T1000 (cell line): ENCODE measurements around the gene CALHM3.
"Not testable (repeated sequence)": the region's sequence is repeated elsewhere in the genome, so short reads cannot be mapped to it uniquely, and the experiment has no call there.

Source experiments
- DNase-seq: peaks from one replicate; lab custom pipeline; 2025; ENCODE audit warnings: mixed read lengths; lab: John Stamatoyannopoulos, UW

CALHM3 gene

DNA sequence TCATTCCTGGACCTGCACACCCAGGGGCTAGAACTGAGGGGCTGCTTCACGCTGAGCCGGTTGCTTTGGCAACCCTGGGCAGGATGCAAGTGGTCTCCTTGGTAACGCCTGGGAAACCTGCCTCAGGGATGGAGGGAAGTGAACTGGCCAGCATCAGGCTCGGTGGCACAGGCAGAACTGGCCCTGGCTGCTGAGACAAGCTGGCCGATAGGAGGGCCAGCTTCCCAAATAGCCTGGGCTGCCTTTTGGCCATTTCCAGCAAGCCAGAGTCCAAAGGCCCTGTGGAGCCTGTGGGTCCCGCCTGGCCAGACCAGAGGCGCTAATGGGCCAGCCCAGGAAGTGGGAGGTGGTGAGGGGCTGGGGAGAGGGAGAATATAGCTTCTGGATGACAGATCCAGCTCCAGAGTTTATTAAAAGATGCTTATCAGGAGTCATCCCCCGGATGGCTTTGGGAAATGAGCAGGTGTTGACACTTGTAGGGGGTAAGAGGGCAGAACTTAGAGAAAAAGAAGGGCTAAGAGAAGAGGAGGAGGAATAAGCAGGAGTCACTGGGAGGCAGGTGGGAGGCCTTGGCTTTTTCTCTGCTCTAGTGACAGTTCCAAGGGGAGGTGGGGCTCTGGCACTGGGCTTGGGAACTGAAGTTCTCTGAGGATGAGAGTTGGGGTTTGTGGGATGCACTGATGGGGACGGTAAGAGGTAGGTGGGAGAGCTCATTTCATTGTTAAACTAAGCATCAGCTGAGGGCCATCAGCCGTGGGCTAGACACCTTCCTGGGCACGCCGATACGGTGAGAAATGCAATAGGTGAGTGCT, 24.0 kb upstream of the CALHM3 start:
- DNase-seq, result no peak

DNA sequence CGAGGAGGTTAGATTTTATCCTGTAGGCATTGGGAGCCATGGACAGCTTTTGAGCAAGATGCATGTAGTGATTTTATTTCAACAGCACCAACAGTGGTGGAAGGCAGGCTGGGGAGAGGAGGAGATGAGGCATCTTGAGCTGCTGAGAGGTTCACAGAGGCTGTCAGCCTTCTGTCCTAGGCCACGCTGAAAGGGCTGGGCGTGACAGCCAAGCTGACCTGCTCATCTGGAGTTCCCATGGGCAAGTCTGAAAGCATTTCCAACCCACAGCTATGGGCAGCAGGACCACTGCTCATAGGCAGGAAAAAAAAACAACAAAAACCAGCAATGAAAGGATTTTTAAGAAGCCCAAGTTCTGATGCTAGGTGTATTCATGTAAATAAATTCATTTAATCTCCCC, 22.1 kb upstream of the CALHM3 start:
- no peak for DNase-seq

DNA sequence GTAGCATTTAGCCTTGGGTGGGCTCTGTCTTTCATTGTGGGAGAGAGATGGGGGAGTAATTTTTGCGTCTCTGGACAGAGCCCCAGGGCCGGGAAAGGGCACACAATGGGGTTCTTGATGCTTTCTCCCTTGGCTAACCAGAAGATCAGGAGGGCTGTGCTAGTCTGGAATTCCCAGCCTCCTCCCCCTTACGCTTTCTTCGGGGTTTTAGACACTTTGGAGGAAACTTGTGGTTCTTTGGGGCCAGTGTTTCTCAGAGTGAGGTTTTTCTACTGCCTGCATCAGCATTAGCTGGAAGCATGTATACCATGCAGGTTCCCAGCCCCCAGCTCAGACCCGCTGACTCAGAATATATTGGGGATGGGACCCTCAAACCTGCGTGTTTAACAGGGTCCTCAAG, 21.4 kb upstream of the CALHM3 start:
- DNase-seq, result no peak

DNA sequence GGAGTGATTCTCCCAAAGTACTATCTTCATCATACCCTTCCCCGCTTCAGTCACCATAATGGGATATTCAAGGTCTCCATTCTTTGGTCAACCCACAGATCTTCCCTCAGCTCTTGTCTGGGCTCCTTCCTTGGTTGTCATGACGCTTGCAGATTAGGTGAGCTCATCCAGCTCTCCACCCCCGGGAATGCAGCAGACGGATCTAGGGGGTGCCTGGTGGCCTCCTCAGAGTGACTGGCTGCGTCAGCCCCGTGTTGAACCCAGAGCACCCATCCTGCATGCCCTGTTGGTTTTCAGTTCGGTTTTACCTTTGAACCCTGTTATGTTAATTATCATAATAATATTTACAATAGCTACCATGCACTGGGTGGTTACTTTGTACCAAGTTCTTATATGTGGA, 20.8 kb upstream of the CALHM3 start:
- DNase-seq, result no peak

DNA sequence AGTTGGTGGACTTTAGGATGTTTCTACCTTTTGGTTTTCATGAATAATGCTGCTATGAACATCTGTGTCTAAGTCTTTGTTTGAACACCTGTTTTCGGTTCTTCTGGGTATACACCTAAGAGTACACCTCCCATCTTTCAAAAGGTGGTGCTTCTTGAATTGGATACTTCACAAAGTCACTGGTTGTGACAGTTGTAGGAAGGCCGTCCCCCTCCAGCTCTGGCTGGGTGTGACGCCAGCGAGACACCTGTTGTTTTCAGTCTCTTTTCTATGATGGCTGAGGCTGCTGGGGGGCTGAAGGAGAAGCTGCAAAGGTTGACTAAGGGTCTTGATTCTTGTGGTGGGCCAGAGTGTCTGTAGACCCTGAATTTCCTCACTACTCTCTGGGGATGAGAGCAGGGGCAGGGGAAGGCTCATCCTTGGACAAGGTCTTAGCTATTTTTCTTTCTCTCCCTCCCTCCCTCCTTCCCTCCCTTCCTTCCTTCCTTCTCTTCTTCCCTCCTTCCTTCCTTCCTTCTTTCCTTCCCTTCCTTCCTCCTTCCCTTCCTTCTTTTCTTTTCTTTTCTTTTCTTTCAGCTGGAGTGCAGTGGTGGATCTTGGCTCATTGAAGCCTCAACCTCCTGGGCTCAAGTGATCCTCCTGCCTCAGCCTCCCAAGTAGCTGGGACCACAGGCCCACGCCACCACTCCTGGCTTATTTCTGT, 20.0 kb upstream of the CALHM3 start:
- DNase-seq, result no peak

DNA sequence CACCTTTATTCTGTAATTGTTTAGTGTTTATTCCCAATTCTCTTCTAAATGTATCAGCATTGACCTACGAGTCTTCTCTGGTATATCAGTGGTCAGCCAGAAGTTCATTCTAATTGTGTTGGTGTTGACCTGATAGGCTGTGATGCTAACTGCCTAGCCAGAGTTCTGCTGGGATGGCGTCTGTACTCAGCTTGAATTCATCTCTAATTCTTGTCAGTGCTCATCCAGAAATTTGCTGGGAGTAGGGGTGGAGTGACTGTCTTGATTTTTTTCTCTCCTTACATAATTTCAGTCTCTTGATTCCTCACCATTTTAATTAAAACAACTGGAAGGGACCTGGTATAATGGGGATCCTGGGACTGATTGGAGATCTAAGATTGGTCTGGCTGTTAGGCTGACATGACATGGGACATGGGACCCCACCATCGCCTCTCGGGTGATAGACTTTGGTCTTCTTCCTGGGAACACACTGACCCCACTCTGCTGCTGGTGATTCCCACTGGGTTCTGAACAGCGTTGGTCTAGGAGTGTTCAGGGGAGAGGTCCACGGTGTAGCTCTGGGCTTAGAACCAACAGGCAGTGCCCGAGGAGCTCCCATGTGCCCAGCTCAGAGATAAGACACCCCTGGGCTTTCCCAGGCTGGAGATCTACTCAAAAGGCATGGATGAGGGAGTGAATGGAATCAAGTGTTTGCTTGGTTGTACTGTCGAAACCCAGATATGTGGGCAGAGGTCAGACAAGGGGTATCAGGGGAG, 18.3 kb upstream of the CALHM3 start:
- DNase-seq, result no peak

DNA sequence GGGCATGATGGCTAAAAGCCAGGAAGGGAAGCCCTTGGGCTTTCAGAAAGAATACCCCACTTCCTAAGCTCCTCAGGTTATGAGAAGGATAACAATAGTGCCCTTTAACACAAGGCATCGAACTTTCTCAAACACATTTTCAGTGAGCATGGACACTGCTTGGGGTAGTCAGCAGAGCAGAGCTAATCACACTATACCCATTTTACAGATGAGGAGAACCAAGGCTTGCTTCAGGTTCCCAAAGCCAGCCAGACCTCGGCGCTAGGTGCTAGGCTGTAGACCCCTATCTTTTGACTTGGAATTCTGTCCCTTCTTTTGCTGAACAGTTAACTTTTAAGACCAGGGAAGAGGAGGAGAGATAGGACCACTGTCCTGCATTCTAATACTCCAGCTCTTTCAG, 16.3 kb upstream of the CALHM3 start:
- no peak for DNase-seq

DNA sequence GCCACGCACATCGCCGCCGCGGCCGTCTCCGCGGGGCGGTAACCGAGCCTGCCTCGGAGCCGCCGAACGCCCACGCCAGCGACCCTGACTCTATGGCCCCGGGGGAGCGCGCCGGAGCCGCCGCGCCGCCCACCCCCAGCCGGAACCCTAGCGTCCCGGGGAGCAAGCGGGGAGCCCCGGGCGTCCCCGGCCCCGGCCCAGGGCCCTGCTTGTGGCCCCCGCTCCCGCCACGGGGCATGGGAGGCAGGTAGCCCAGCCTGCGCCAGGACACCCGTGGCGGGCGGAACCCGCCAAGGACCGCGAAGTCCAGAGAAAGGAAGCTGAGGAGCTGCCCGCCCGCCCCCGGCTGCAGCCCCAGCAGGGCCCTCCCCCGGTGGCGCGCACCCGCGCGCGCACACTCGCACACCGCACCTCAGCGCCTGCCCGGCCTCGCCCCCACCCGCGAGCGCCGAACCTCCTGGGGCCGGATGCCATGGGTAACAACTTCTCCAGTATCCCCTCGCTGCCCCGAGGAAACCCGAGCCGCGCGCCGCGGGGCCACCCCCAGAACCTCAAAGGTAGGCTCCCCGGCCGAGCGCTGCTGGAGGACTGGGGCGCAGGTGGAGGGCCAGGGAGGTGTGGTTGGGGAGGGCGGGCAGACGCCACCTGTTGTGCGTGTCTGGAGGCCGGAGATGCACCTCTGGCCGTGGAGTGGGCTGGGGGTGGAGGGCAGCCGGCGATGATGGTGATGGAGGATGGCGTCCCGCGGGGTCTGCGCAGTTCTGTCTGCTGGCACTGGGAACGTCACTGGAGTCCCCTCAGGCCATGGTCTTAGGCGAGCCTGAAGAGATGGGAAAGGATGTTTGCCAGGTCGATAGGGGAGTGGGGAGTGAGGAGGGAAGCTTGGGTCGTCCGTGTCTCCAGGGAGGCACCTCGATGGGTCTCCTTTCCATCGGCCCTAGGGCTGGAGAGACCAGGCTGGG, 15.2 kb upstream of the CALHM3 start:
- DNase-seq, result no peak

DNA sequence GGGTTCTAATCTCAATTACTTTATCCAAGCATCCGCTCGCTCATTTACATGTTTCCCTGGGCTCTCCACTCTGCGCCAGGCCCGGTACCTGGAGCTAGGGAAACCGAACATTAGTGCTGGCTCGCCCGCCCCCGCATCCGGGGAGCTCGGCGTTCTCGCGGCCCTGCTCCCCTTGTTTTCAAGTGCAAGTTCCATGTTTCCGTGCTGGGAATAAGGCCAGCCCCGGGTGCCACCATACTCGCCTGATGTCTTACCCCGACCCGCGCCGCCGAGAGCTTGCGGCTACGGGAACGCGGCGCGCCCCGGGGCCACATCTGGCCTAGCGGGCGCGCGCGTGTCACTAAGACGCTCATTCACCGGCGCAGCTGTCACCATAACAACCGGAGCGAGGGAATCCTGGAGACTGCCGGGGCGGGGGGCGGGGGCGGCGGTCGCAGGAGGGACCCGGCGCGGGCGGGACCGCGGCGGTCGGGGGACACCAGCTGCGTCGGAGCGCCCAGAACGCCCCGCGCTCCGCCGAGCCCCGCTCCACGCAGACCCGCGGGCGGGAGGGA, 14.4 kb upstream of the CALHM3 start, which contains the start of gene NEURL1:
Gene NEURL1, plus strand, starts transcription at position 344 of the 554 bp plus-strand sequence. CDS start 683 bp downstream, outside the sequence.
- no peak for DNase-seq

DNA sequence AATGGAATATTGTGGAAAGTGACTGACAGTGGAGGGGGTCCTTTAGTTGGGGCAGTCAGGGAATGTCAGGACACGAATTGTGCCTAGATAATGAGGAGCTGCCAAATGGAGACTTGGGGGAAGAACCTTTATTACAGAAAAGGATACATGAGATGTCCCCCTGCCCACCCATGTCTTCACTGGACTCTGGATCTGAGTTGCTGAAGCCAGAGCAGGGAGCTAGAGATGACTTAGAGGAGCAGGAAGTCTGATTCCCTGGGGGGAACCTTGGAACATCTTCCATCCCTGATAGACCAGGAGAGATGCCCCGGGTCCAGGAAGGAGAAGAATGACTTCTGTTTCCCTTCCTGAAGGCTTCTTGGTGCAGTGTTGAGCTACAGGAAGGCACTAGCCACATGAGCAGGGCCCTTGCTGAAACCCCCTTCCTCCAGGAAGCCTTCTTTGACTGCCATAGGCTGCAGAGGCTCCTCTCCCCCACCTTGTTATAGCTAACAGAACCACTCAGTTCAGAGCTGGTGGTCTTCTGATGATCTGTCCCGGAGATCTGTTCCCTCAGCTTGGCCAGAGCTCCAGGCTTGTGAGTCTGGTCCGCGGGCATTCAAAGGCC, 13.7 kb upstream of the CALHM3 start:
- no peak for DNase-seq

DNA sequence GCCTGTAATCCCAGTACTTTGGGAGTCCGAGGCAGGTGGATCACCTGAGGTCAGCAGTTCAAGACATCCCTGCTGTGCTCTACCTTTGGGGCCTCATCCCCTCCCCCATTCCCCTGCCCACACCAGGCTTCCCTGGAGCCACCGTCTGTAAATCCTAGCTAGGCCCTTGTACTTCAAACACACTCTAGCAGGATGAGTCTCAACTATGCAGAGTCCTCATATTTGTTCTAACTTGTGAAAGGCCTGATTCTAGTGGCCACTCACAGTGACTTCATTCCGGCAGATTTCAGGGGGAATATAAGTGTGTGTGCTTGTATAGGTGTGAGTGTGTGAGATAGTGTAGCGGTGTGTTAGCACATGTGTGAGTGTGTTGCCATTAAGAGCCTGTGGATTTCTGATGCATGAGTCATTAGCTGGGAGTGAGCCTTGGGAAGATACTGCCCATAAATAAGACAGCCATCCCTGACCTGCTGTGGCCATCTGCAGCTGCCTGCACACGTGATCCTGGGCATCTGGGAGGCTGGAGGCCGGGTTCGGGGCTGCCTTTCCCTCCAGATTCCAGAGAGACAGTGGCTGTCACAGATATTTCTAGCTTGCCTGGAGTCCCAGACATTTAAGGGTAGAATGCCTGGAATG, 12.8 kb upstream of the CALHM3 start:
- peak; percentile 53 for DNase-seq

DNA sequence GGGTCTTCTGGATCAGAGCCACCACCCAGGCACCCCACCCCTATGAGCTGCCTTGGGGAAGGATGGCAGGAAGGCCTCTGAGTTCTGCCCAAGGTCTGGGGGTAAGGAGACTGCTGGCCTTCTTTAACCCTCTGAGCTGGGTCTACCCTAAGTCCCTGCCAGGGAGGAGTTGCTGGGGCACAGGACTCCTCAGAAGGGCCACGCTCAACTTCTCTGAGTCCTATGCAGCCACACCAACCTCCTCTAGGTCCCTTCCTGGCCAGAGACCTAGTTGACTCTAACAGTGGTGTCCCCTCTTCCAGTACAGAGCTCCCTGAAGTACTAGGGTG, 11.9 kb upstream of the CALHM3 start:
- DNase-seq, result no peak

DNA sequence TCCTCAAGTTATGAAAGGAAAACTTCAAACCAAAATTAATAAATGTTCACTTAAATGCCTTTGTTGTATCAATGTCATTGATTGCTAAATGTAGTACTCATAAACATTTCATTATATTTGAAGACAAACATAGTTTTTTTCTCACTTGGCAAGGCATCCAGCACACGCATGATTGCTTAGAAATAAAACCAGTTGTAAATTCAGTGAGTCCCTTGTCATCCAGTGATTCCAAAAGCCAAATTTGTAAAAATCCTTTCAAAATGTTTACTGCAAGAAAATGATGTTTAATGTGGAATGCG, 8.3 kb upstream of the CALHM3 start:
- DNase-seq, result no peak

DNA sequence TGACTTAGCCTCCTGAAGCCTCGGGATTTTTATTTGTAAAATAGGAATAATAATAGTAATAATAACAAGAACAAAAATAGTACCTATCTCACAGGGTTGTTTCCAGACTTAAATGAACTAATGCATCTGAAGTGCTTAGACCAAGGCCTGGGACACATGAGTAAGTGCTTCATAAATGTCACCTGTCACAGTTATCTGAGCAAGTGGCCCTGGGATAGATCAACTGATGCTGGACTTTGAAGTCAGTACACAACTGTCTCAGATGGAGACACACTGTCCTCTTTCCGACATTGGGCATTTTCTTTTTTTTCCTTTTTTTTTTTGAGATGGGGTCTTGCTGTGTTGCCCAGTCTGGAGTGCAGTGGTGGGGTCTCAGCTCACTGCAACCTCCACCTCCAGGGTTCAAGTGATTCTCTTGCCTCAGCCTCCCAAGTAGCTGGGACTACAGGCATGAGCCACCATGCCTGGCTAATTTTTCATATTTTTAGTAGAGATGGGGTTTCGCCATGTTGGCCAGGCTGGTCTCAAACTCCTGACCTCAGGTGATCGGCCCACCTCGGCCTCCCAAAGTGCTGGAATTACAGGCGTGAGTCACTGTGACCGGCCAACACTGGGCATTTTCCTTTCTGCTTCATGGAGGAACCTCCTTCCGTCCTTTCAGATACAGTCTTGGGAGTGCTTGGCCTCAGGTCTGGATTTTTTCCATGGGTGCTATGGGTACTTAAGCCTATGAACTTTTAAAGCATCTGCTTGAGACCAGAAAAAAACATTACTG, 7.8 kb upstream of the CALHM3 start:
- not testable (repeated sequence) for DNase-seq

DNA sequence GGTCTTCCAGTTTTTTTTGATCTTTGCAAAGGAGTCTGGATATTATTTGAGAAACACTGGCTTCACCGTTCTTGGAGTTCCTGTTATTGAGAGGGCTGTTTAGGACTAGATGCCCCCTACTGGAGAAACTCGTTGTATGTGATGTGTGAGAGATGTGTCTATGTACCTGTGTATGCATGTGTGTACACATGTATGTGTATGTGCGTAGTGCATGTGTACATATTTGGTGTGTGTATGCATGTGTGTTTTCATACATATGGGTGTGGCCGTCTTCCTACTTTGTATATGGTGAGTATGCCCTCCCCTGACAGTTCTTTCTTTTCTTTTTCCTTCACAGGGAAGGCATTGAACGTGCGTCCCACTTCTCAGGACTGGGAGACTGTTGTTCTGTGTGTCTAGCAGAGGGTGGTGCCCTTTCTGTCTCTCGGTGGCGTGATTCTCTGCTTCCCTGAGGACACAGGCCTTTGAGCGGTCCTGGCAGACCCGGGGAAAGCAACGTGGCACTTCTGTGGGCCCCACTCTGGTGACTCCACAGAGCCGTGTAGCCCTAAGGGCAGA, 3.0 kb upstream of the CALHM3 start:
- no peak for DNase-seq

DNA sequence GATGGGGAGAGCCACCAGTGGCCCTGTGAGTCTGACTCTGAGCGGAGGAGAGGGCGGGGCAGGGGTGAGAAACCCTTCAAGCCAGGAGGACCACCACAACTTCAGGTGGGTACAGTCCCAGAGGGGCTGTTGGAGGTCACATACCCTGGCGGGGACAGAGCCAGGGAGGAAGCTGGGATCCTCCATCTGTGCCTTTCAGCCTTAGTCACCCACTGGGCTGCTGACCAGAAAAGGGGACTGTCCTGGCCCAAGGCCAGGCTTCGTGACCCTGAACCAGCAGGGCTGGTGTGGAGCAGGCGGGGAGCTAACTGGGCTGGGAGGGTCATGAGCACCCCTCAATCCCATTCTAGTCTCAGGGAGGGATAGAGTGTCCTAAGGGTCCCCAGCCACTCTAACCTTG, 1.5 kb upstream of the CALHM3 start:
- DNase-seq, result no peak

DNA sequence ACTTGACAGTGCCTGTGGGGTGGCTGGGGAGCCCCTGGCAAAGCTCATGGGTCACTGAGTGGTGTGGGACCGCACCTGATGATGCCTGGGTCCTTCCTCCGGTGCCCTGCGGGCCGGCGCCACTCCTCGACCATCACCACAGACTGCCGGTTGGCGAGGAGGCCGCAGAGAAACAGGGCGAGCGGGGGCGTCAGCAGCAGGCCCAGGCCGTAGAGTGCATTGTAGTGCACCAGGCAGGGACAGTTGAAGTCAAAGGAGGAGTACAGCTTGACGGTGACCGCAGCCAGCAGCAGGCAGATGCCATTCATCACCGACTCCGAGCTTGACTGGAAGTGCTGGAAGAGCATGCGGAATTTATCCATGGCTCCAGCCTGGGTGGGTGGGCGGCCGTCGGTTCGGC, 369 bp downstream of the CALHM3 start:
- DNase-seq, result no peak

DNA sequence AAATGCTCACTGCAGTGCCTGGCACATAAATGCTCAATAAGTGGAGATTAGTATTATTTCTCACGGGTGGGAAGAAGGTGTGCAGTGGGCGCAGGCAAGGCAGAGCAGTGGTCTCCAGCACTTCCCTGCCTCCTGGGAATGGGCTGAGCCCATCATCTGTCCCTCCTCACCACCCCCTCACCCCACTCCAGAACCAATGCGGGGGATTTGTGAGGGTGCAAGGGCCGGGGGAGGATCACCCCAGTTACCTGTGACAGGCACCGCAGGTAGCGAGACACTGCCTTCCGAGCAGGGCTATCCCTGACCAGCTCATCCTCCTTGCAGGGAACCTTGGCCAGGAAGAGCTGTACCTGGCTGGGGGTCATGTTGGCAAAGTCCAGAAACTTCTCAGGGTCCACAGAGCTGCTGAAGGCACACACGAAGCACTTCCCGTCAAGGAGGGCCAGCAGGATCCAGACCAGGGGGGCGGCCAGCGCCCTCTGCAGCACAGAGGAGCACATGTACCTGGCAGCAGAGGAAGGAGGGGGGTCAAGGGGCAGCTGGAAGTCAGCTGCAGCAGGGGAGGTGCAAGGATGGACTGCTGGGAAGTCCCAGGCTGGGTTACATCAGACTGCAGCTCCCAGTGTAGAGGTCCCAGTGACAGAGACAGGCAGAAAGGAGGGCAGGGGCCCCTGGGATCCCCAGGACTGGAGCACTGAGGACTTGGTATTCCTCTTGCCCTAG, 2.8 kb downstream of the CALHM3 start:
- DNase-seq, result no peak

DNA sequence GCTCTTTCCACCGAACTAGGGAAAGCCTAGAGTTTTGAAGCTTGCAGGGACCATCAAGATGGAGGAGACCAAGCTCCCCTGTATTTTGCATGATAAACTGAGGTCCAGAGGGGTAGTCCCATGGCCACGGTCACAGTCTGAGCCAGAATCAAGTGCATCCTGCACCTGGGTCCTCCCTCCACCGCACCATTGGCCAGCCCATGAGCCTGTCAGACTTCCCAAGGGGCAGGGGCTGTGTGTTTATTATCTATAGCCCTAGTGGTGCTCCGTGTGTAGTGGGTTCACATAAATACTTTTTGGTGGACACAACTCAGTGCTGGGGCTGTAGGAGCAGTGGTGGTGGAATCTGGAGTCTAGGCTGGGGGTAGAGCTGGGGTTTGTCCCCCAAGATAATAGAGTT, 3.6 kb downstream of the CALHM3 start:
- DNase-seq, result no peak
